Upper lobe of left lung (tissue), 6 donors: ENCODE results near the gene AP1AR. TPM values are rescaled to one million over a fixed set of nuclear protein-coding genes. Genes with fewer than 3 reads are reported as not detected.
A peak's percentile ranks its signal among the peaks of the same experiment; 100 is the strongest.

ENCODE experiments used
- ATAC-seq, 2 donors: fragments of 200-7000 bp; cut with Tn5 transposase; one replicate each; pipeline ENCODE4 v1.9.1; 2022; ENCODE audit warnings: mild to moderate bottlenecking in 2 of 2, moderate library complexity in 2 of 2; ENCODE audit not compliant: low FRiP score in 2 of 2
- DNase-seq, 2 donors: peaks; one replicate each; pipeline ENCODE4 v3.0.0-alpha.2; 2019 to 2020
- H3K27ac ChIP-seq, 4 donors: fragments of 200-600 bp; sonication (generic); one replicate each; pipeline ENCODE4 v1.5.1; 2016 to 2019
- H3K27me3 ChIP-seq, 4 donors: fragments of 200-600 bp; sonication (generic); one replicate each; pipeline ENCODE4 v1.5.1; 2017 to 2019
- H3K36me3 ChIP-seq, 4 donors: fragments of 200-600 bp; sonication (generic); one replicate each; pipeline ENCODE4 v1.5.1; 2016 to 2019
- H3K4me1 ChIP-seq, 4 donors: fragments of 200-600 bp; sonication (generic); one replicate each; pipeline ENCODE4 v1.5.1; 2018 to 2019
- H3K4me3 ChIP-seq, 4 donors: fragments of 200-600 bp; sonication (generic); one replicate each; pipeline ENCODE4 v1.5.1; 2017 to 2019; ENCODE audit warnings: mild to moderate bottlenecking in 2 of 4, moderate library complexity in 1 of 4
- H3K9me3 ChIP-seq, 4 donors: fragments of 200-600 bp; sonication (generic); one replicate each; pipeline ENCODE4 v1.5.1; 2018 to 2019
- EP300 ChIP-seq, 4 donors: sonication (generic); formaldehyde crosslinking; IDR thresholded peaks; one replicate each; pipeline ENCODE4 v1.5.1; 2017; ENCODE audit warnings: antibody characterized with exemption in 4 of 4, control low read depth in 2 of 4
- POLR2A ChIP-seq, 4 donors: fragments of 450-650 bp; IDR thresholded peaks; one replicate each; pipeline ENCODE4 v1.5.1; 2016 to 2017; ENCODE audit warnings: antibody characterized with exemption in 4 of 4, mild to moderate bottlenecking in 2 of 4
- POLR2AphosphoS5 ChIP-seq, 2 donors: sonication (generic); formaldehyde crosslinking; IDR thresholded peaks; one replicate each; pipeline ENCODE4 v1.5.1; 2017; ENCODE audit warnings: antibody characterized with exemption in 2 of 2
- WGBS, 2 donors: methylation state at CpG; one replicate each; pipeline ENCODE4 v1.1.5; 2017 to 2018; 5-methylcytosine and 5-hydroxymethylcytosine counted together
- total RNA-seq, 6 donors: library from RNA; depleted of rRNA in 4 of 6; stranded (reverse); fragments of >200 nt in 4 of 6; gene quantifications; one replicate each; pipeline versions ENCODE4 v1.1.0 to v1.2.1, GENCODE V29; 2016 to 2021
- TF ChIP-seq, protein P1 (sequence below), 6 experiments: fragments of 450-650 bp in 4 of 6; fragments of 200-600 bp in 2 of 6; sonication (generic) in 2 of 6; IDR thresholded peaks; one replicate each; pipeline ENCODE4 v1.5.1; 2016 to 2019; ENCODE audit warnings: antibody characterized with exemption in 6 of 6
- donor health status: DM: no; HTN: no; CAD: no; lungs with moderate emphysema.
- donor health status: DM: no; HTN: yes; CAD: no; lungs with severe emphysema.

Gene AP1AR
- total RNA-seq, 6 donors from 2014 or later = 21.9 to 25.1 (median 24.1) TPM

- DNase-seq (no peak), ATAC-seq (no peak)
- H3K36me3 ChIP-seq = no peaks in the 10 kb centered on the region
- no peak overlapping the region for H3K4me3 ChIP-seq
- 84 to 86% methylated on average over 1 of the region's 1 CpG for WGBS, 2 donors
- no peak for TF ChIP-seq EP300 (IDR thresholded peaks at IDR 0.05)
- no peak overlapping the region for H3K27ac ChIP-seq
- H3K27me3 ChIP-seq = no peaks in the 10 kb centered on the region
- no peaks in the 10 kb centered on the region for H3K4me1 ChIP-seq
- H3K9me3 ChIP-seq = no peaks in the 10 kb centered on the region
Measured at GRCh38 chr4:112210777-112211176, 20.8 kb upstream of the AP1AR start.

- 43 to 90% methylated on average over 1 to 2 of the region's 2 CpGs for WGBS, 2 donors
- no peaks in the 10 kb centered on the region for H3K4me1 ChIP-seq
Measured at GRCh38 chr4:112213091-112213490, 18.5 kb upstream of the AP1AR start.

DNA sequence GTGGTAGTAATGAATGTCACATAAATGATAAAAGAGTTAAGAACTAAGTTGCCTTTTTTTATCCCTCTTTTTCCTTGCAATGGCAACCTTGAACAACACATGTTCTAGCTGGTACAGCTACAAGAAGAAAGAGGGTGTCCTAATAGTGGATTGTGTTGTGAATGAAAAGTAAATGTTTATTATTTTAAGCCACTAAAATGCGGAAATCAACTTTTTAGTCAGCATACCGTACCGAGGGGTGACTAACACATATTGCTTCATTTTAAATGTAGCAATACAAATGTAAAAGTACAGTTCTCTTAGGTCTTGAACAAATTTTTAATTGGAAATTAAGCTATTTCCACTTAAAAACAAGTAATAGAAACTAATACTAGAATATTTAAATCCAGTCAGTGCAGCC is 17.7 kb upstream of the AP1AR start:
- H3K4me3 ChIP-seq = no peak overlapping the region
- WGBS, 2 donors = 62 to 73% methylated on average over 3 of the region's 3 CpGs
- H3K4me1 ChIP-seq = no peaks in the 10 kb centered on the region
- TF ChIP-seq, protein P1, sequence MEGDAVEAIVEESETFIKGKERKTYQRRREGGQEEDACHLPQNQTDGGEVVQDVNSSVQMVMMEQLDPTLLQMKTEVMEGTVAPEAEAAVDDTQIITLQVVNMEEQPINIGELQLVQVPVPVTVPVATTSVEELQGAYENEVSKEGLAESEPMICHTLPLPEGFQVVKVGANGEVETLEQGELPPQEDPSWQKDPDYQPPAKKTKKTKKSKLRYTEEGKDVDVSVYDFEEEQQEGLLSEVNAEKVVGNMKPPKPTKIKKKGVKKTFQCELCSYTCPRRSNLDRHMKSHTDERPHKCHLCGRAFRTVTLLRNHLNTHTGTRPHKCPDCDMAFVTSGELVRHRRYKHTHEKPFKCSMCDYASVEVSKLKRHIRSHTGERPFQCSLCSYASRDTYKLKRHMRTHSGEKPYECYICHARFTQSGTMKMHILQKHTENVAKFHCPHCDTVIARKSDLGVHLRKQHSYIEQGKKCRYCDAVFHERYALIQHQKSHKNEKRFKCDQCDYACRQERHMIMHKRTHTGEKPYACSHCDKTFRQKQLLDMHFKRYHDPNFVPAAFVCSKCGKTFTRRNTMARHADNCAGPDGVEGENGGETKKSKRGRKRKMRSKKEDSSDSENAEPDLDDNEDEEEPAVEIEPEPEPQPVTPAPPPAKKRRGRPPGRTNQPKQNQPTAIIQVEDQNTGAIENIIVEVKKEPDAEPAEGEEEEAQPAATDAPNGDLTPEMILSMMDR (IDR thresholded peaks at IDR 0.05) = no peak
- TF ChIP-seq POLR2AphosphoS5 (IDR thresholded peaks at IDR 0.05) = no peak
- TF ChIP-seq EP300 (IDR thresholded peaks at IDR 0.05) = peak in 1 of 4 donors; percentile 23
- no peak for TF ChIP-seq POLR2A (IDR thresholded peaks at IDR 0.05)
- H3K9me3 ChIP-seq = no peaks in the 10 kb centered on the region
- H3K27me3 ChIP-seq = no peaks in the 10 kb centered on the region
- ATAC-seq (no peak), DNase-seq (no peak)
- no peaks in the 10 kb centered on the region for H3K36me3 ChIP-seq
- H3K27ac ChIP-seq = no peak overlapping the region

More at GRCh38 chr4:112213091-112213490, 18.5 kb upstream of the AP1AR start:
- H3K36me3 ChIP-seq = no peaks in the 10 kb centered on the region
- H3K27me3 ChIP-seq = no peaks in the 10 kb centered on the region
- DNase-seq (no peak), ATAC-seq (no peak)
- no peak overlapping the region for H3K4me3 ChIP-seq
- TF ChIP-seq EP300 (IDR thresholded peaks at IDR 0.05) = no peak
- TF ChIP-seq POLR2AphosphoS5 (IDR thresholded peaks at IDR 0.05) = no peak
- H3K9me3 ChIP-seq = no peaks in the 10 kb centered on the region
- H3K27ac ChIP-seq = no peak overlapping the region

DNA sequence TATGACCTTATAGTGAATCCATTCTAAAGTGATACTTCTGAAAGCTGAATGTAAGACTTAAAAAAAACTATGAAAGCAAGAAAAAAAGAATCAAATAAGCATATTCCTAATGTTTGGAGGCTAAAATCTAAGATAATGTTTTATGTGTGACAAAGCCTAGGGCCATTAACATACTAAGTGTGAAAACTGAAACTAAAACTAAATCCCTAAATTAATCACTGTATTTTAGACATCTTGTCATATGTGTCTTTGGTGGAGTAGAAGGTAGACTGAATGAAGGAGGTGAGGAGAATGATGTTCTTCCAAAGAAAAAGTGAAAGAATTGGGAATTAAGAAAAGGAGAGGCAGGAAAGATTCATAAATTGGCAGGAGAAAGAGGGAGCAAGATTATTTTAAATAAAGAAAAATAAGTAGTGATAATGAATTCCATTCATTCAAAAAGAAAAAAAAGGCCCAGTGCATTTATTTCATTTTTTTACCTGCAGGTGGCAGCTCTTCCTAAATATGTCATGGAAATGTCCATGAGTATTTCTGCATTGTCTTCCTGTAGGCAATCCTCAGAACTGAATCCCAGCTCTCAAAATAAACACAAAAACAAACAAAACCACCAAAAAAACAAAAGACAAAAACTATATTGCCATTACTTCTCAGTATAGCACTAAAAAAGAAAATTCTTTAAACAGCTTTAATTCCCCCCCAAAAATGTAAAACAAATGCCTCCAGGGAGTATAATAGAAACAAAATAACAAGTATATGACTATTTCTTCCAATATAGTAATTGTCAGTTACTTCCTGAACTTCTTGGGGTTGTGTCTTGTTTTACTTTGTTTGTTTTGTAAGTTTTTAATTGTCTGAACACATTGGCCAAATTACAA is 17.0 kb upstream of the AP1AR start:
- ATAC-seq = no peak

DNA sequence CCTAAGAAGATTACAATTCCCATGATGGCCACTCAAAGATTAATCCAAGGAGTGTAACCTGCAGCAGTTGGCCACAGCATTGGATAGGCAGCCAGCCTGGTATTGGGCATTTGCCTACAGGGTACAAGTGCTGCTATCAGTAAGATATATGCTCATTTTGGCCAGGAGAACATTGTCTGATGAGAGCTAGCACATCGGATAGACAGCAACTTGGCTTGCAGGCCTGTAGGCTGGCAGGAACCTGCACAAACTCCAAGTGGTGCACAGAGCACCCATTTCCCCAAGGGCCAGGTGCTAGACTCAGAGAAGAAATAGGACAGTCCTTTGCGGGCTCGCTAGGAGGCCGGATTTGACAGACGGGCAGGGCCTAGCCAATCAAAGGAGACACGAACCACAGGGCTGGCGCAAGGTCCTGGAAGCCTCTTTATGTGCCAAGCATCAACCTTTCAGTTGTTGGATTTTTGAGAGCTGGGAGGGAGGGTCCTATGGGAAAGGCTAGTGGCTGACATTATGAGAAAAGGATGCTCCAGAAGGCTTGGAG is 11.7 kb upstream of the AP1AR start:
- no peak for ATAC-seq
- WGBS, 2 donors = 95 to 96% methylated on average over 7 of the region's 7 CpGs

More for the DNA sequence above, 17.0 kb upstream of the AP1AR start:
- H3K36me3 ChIP-seq = no peaks in the 10 kb centered on the region
- no peak overlapping the region for H3K27ac ChIP-seq
- H3K4me3 ChIP-seq = no peak overlapping the region
- H3K9me3 ChIP-seq = no peaks in the 10 kb centered on the region
- TF ChIP-seq, protein P1 (IDR thresholded peaks at IDR 0.05) = peak; percentile 26 to 57 (median 42)
- no peak for TF ChIP-seq EP300 (IDR thresholded peaks at IDR 0.05)
- no peak for DNase-seq
- H3K27me3 ChIP-seq = no peaks in the 10 kb centered on the region
- H3K4me1 ChIP-seq = no peaks in the 10 kb centered on the region

More for the DNA sequence above, 11.7 kb upstream of the AP1AR start:
- no peak for DNase-seq
- Histone ChIP-seq H3K9me3 (no peaks in the 10 kb centered on the region), H3K27ac (no peak overlapping the region), H3K27me3 (no peaks in the 10 kb centered on the region), H3K4me1 (no peaks in the 10 kb centered on the region), H3K4me3 (no peak overlapping the region), H3K36me3 (no peaks in the 10 kb centered on the region)
- TF ChIP-seq POLR2A (IDR thresholded peaks at IDR 0.05) = no peak
- no peak for TF ChIP-seq POLR2AphosphoS5 (IDR thresholded peaks at IDR 0.05)
- TF ChIP-seq, protein P1 (IDR thresholded peaks at IDR 0.05) = no peak
- TF ChIP-seq EP300 (IDR thresholded peaks at IDR 0.05) = no peak
